K562 (cell line): ENCODE results near the gene GPR78. TPM values are rescaled to one million over a fixed set of nuclear protein-coding genes. Genes with fewer than 3 reads are reported as not detected.
A peak's percentile ranks its signal among the peaks of the same experiment; 100 is the strongest.

Experiments
- CEBPB ChIP-seq: fragments of 450-650 bp; IDR thresholded peaks from 2 replicates; pipeline ENCODE4 v1.6.1; 2016; ENCODE audit warnings: missing genetic modification characterization, missing compliant biosample characterization
- MBD2 ChIP-seq: sonication (generic); IDR thresholded peaks from 2 replicates; pipeline ENCODE4 v1.6.1; 2016; ENCODE audit warnings: low read depth, borderline replicate concordance
- MTA3 ChIP-seq: fragments of 450-650 bp; formaldehyde crosslinking; IDR thresholded peaks from 2 replicates; pipeline ENCODE4 v1.6.1; 2017; ENCODE audit warnings: mild to moderate bottlenecking, borderline replicate concordance
- NCOA2 ChIP-seq, 2 experiments: fragments of 450-650 bp; IDR thresholded peaks; 2 replicates each; pipeline ENCODE4 v1.6.1; 2018; ENCODE audit warnings: mild to moderate bottlenecking in 2 of 2, moderate library complexity in 1 of 2; ENCODE audit not compliant: partially characterized antibody in 2 of 2
- PTRF ChIP-seq: fragments of 450-650 bp; IDR thresholded peaks from 2 replicates; pipeline ENCODE4 v1.6.1; 2016; ENCODE audit warnings: mild to moderate bottlenecking, missing genetic modification characterization, missing compliant biosample characterization
- TGIF2 ChIP-seq: sonication (generic); formaldehyde crosslinking; IDR thresholded peaks from 2 replicates; pipeline ENCODE4 v1.8.1; 2022; ENCODE audit warnings: mild to moderate bottlenecking, missing genetic modification reagents, moderate library complexity
- THRAP3 ChIP-seq: fragments of 450-650 bp; IDR thresholded peaks from 2 replicates; pipeline ENCODE4 v1.6.1; 2016; ENCODE audit warnings: mild to moderate bottlenecking, inconsistent platforms, borderline replicate concordance
- ZFP36 ChIP-seq: fragments of 150-350 bp; IDR thresholded peaks from 2 replicates; pipeline ENCODE4 v1.6.1; 2018; ENCODE audit warnings: low read length, low read depth; ENCODE audit not compliant: partially characterized antibody
- ZNF3 ChIP-seq: fragments of 250-450 bp; sonication (Bioruptor Pico); IDR thresholded peaks from 2 replicates; pipeline ENCODE4 v1.5.0; 2021; ENCODE audit warnings: mild to moderate bottlenecking, moderate library complexity
- ZNF384 ChIP-seq: IDR thresholded peaks from 2 replicates; pipeline ENCODE4 v1.6.1; 2012; ENCODE audit warnings: low read depth, low read length, improper control_type of control experiment
- polyA plus RNA-seq, 8 experiments: library from polyadenylated mRNA; depleted of rRNA in 4 of 8; stranded (reverse) in 5 of 8; unstranded in 3 of 8; fragments of >200 nt; fragmentation: Nextera tagmentation in 2 of 8; fragmentation: Illumina TruSeq in 1 of 8; extraction: Ambion mirVana in 2 of 8; extraction: Trizol in 1 of 8; gene quantifications; 2 replicates each; pipeline versions ENCODE4 v1.2.1 to v1.2.3, GENCODE V29; 2011 to 2014; ENCODE audit warnings: inconsistent platforms in 1 of 8, missing spikeins in 1 of 8
- total RNA-seq, 7 experiments: library from RNA; depleted of rRNA in 6 of 7; stranded (reverse); fragments of >200 nt in 6 of 7; fragmentation: Illumina TruSeq in 2 of 7; extraction: Trizol in 2 of 7; gene quantifications; 2 replicates each; pipeline versions ENCODE4 v1.2.1 to v1.2.3, GENCODE V29; 2011 to 2021; ENCODE audit warnings: low replicate concordance in 1 of 7
- TF ChIP-seq, protein P1 (sequence below): IDR thresholded peaks from 2 replicates; pipeline ENCODE4 v1.6.1; 2011; ENCODE audit warnings: borderline replicate concordance, low read depth, mild to moderate bottlenecking, moderate library complexity, low read length; ENCODE audit not compliant: insufficient read depth, poor library complexity, severe bottlenecking
- TF ChIP-seq, protein P2 (sequence below): IDR thresholded peaks from 3 replicates; pipeline ENCODE4 v1.6.1; 2011; ENCODE audit warnings: borderline replicate concordance, mild to moderate bottlenecking, moderate library complexity; ENCODE audit not compliant: insufficient read length; ENCODE audit errors: extremely low read depth
- TF ChIP-seq, protein P3 (sequence below): sonication (generic); formaldehyde crosslinking; IDR thresholded peaks from 2 replicates; pipeline ENCODE4 v1.8.0; 2022; ENCODE audit warnings: mild to moderate bottlenecking, missing genetic modification reagents
- TF ChIP-seq, protein P4 (sequence below): sonication (generic); formaldehyde crosslinking; IDR thresholded peaks from 2 replicates; pipeline ENCODE4 v1.8.0; 2022; ENCODE audit warnings: mild to moderate bottlenecking, missing genetic modification reagents
- TF ChIP-seq, protein P5 (sequence below): sonication (generic); formaldehyde crosslinking; IDR thresholded peaks from 2 replicates; pipeline ENCODE4 v1.8.0; 2022; ENCODE audit warnings: missing genetic modification reagents, mild to moderate bottlenecking, borderline replicate concordance

GPR78 gene
- total and polyA plus RNA-seq, 9 of the 15 experiments (the other 6 are each of a cell fraction or from before 2014, with no cell fraction given): 0.04 to 0.13 (median 0.07) TPM; not detected in 4

DNA sequence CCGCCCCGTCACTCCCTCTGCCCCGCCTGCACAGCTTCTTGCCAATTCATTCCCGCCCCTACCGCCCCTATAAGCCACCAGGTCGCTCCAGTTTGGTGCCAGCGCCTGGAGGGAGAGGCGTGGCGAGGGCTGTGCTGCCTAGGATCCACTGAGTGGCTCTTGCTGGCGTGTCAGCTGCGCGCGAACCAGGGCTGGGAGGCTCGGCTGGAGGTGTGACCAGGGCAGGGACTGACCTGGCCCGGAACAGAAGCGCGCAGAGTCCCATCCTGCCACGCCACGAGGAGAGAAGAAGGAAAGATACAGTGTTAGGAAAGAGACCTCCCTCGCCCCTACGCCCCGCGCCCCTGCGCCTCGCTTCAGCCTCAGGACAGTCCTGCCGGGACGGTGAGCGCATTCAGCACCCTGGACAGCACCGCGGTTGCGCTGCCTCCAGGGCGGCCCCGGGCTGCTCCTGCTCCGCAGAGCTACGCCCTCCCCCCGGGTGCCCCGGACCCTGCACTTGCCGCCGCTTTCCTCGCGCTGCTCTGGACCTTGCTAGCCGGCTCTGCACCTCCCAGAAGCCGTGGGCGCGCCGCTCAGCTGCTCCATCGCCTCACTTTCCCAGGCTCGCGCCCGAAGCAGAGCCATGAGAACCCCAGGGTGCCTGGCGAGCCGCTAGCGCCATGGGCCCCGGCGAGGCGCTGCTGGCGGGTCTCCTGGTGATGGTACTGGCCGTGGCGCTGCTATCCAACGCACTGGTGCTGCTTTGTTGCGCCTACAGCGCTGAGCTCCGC lies at the start of gene GPR78 (continued):
- TF ChIP-seq, protein P1, sequence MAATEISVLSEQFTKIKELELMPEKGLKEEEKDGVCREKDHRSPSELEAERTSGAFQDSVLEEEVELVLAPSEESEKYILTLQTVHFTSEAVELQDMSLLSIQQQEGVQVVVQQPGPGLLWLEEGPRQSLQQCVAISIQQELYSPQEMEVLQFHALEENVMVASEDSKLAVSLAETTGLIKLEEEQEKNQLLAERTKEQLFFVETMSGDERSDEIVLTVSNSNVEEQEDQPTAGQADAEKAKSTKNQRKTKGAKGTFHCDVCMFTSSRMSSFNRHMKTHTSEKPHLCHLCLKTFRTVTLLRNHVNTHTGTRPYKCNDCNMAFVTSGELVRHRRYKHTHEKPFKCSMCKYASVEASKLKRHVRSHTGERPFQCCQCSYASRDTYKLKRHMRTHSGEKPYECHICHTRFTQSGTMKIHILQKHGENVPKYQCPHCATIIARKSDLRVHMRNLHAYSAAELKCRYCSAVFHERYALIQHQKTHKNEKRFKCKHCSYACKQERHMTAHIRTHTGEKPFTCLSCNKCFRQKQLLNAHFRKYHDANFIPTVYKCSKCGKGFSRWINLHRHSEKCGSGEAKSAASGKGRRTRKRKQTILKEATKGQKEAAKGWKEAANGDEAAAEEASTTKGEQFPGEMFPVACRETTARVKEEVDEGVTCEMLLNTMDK: no peak
- TF ChIP-seq, protein P2, sequence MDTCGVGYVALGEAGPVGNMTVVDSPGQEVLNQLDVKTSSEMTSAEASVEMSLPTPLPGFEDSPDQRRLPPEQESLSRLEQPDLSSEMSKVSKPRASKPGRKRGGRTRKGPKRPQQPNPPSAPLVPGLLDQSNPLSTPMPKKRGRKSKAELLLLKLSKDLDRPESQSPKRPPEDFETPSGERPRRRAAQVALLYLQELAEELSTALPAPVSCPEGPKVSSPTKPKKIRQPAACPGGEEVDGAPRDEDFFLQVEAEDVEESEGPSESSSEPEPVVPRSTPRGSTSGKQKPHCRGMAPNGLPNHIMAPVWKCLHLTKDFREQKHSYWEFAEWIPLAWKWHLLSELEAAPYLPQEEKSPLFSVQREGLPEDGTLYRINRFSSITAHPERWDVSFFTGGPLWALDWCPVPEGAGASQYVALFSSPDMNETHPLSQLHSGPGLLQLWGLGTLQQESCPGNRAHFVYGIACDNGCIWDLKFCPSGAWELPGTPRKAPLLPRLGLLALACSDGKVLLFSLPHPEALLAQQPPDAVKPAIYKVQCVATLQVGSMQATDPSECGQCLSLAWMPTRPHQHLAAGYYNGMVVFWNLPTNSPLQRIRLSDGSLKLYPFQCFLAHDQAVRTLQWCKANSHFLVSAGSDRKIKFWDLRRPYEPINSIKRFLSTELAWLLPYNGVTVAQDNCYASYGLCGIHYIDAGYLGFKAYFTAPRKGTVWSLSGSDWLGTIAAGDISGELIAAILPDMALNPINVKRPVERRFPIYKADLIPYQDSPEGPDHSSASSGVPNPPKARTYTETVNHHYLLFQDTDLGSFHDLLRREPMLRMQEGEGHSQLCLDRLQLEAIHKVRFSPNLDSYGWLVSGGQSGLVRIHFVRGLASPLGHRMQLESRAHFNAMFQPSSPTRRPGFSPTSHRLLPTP: peak; percentile 34
- peak; percentile 79; the same call in 1 of the 2 replicates for TF ChIP-seq TGIF2 (CRISPR knock-in tag)
- TF ChIP-seq THRAP3: no peak
- TF ChIP-seq, protein P3, sequence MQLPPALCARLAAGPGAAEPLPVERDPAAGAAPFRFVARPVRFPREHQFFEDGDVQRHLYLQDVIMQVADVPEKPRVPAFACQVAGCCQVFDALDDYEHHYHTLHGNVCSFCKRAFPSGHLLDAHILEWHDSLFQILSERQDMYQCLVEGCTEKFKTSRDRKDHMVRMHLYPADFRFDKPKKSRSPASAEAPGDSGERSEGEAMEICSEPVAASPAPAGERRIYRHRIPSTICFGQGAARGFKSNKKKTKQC: peak; percentile 98
- peak; percentile 99 for TF ChIP-seq ZFP36
- TF ChIP-seq ZNF3 (CRISPR knock-in tag): no peak
- no peak for TF ChIP-seq PTRF (tag)
- no peak for TF ChIP-seq NCOA2 (IDR thresholded peaks at IDR 0.05; ENCODE audit: partially characterized antibody in 2 of 2)
- no peak for TF ChIP-seq ZNF384
- TF ChIP-seq, protein P4, sequence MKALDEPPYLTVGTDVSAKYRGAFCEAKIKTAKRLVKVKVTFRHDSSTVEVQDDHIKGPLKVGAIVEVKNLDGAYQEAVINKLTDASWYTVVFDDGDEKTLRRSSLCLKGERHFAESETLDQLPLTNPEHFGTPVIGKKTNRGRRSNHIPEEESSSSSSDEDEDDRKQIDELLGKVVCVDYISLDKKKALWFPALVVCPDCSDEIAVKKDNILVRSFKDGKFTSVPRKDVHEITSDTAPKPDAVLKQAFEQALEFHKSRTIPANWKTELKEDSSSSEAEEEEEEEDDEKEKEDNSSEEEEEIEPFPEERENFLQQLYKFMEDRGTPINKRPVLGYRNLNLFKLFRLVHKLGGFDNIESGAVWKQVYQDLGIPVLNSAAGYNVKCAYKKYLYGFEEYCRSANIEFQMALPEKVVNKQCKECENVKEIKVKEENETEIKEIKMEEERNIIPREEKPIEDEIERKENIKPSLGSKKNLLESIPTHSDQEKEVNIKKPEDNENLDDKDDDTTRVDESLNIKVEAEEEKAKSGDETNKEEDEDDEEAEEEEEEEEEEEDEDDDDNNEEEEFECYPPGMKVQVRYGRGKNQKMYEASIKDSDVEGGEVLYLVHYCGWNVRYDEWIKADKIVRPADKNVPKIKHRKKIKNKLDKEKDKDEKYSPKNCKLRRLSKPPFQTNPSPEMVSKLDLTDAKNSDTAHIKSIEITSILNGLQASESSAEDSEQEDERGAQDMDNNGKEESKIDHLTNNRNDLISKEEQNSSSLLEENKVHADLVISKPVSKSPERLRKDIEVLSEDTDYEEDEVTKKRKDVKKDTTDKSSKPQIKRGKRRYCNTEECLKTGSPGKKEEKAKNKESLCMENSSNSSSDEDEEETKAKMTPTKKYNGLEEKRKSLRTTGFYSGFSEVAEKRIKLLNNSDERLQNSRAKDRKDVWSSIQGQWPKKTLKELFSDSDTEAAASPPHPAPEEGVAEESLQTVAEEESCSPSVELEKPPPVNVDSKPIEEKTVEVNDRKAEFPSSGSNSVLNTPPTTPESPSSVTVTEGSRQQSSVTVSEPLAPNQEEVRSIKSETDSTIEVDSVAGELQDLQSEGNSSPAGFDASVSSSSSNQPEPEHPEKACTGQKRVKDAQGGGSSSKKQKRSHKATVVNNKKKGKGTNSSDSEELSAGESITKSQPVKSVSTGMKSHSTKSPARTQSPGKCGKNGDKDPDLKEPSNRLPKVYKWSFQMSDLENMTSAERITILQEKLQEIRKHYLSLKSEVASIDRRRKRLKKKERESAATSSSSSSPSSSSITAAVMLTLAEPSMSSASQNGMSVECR (CRISPR knock-in tag): peak; percentile 90
- TF ChIP-seq CEBPB (tag): no peak
- no peak for TF ChIP-seq MBD2
- TF ChIP-seq MTA3: no peak
- TF ChIP-seq, protein P5, sequence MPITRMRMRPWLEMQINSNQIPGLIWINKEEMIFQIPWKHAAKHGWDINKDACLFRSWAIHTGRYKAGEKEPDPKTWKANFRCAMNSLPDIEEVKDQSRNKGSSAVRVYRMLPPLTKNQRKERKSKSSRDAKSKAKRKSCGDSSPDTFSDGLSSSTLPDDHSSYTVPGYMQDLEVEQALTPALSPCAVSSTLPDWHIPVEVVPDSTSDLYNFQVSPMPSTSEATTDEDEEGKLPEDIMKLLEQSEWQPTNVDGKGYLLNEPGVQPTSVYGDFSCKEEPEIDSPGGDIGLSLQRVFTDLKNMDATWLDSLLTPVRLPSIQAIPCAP: peak; percentile 75; the same call in 1 of the 2 replicates
